ENCODE data around the gene PSMB11.
A peak's percentile ranks its signal among the peaks of the same experiment; 100 is the strongest.
"Not testable (repeated sequence)": the region's sequence is repeated elsewhere in the genome, so short reads cannot be mapped to it uniquely, and the experiment has no call there.

Gene PSMB11

DNA sequence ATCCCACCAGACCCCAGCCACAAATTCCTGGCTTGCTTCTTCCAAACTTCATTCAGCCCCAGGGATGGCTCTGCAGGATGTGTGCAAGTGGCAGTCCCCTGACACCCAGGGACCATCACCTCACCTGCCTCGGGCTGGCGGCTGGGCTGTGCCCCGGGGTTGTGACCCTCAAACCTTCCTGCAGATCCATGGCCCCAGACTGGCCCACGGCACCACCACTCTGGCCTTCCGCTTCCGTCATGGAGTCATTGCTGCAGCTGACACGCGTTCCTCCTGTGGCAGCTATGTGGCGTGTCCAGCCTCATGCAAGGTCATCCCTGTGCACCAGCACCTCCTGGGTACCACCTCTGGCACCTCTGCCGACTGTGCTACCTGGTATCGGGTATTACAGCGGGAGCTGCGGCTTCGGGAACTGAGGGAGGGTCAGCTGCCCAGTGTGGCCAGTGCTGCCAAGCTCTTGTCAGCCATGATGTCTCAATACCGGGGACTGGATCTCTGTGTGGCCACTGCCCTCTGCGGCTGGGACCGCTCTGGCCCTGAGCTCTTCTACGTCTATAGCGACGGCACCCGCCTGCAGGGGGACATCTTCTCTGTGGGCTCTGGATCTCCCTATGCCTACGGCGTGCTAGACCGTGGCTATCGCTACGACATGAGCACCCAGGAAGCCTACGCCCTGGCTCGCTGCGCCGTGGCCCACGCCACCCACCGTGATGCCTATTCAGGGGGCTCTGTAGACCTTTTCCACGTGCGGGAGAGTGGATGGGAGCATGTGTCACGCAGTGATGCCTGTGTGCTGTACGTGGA, at the start of gene PSMB11:
Gene PSMB11, plus strand, starts transcription at position 51 of the 804 bp plus-strand sequence. Its CDS starts 14 bp downstream, at position 65.
- no peak for DNase-seq

GRCh38 chr14:22993517-22993916, 48.5 kb upstream of the PSMB11 start:
- no peak for DNase-seq

DNA sequence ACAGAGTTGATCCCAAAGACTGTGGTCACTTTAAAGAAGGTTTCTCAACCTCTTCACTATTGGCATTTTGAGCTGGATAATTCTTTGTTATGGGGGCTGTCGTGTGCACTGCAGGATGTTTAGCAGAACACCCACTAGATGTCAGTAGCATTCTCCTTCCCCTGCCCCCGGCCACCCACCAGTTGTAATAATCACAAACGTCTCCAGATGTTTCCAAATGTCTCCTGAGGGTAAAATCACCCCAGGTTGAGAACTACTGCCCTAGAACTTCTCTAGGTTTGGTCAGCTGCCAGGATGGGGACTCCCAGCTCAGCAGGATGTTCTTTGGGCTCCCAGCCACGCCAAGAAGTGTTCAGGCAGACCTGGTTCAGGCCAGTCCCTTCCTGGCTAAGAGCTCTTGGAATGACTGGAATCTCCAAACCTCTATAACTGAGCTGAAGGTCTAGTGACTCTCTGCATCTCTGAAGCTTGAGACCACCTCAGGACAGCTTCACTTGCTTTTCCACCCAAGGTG, 47.2 kb upstream of the PSMB11 start:
- peak; percentile 44 for DNase-seq

- no peak for DNase-seq
These were observed 46.0 kb upstream of the PSMB11 start for GRCh38 chr14:22995889-22996625.

- no peak for DNase-seq
These were observed 45.0 kb upstream of the PSMB11 start for GRCh38 chr14:22996768-22997654.

DNA sequence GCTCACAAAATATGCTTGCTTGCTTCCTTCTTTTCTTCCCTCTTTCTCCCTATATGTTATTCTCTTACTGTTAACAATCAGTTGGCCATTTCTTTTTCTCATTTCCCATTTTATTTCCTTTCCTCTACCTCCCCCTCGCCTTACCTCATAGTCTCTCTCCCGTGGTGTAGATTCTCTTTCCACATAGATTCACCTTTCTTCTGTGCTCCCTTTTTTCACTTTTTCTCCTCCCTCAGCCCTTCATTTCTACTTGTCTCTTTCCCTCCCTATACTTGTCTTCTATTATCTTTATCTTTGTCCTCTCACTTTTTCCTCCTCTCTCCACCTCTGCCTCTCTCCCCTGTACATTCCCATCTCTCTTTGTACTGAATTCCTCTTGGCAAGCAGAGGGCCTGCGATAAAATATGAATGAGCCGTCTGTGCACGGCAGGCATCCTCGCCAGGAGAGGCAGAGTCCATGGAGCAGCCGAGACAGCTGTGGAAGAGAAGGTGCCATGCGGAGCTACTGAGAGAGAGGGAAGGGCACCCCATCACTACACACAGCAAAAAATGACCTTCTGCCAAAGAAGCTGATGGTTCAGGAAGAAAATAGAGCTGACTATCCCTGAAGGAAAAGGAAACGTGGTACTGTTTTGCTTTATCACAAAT, 44.2 kb upstream of the PSMB11 start:
- no peak for DNase-seq

- no peak for DNase-seq
These were observed 43.5 kb upstream of the PSMB11 start for GRCh38 chr14:22998329-22999012.

GRCh38 chr14:23000860-23001259, 41.2 kb upstream of the PSMB11 start:
- no peak for DNase-seq

- no peak for DNase-seq
These were observed 39.4 kb upstream of the PSMB11 start for GRCh38 chr14:23002592-23002991.

- DNase-seq, result not testable (repeated sequence)
These were observed 37.7 kb upstream of the PSMB11 start for GRCh38 chr14:23004274-23004673.

GRCh38 chr14:23005451-23006187, 36.4 kb upstream of the PSMB11 start:
- no peak for DNase-seq

DNA sequence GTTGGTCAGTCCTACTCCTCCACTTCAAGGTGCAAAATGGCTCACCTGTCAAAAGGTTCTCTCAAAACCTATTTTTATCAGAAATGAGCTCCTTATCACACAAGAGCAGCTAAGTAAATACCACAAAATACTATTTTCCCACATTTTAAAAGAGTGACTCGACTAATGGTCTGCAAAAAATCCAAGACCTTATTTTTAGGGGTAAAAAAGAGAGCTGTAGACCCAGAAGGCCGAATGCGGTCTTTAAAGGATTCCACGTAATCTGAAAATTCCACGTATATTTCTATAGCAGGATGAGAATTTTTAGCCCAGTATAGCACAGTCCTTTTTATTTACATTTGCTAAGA, 35.9 kb upstream of the PSMB11 start:
- DNase-seq, result no peak

GRCh38 chr14:23006544-23007419, 35.2 kb upstream of the PSMB11 start:
- peak; percentile 99 for DNase-seq

DNA sequence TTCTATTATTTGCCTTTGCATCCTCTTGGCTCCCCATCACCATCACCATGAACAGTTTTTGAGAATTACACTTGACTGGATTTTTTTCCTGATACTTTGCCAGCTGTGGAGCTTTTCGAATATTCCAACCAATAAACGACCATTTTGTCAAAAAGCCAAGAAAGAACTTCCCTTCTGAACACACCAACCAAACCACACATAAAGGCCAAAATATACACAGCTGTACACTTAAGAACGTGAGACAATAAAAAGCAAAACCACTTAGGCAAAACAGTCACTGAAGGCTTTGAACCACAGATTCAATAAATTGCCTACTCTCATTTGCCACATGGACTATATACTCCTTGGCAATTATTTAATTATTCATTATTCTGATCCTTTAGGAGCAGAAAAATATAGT, 33.2 kb upstream of the PSMB11 start:
- no peak for DNase-seq

GRCh38 chr14:23009483-23009938, 32.5 kb upstream of the PSMB11 start:
- DNase-seq, result no peak

- DNase-seq, result peak; percentile 80
These were observed 31.9 kb upstream of the PSMB11 start, which contains the start of gene C14orf93 for GRCh38 chr14:23009939-23010726. C14orf93 (minus strand) TSS chr14:23010143; CDS start chr14:22999023, 11,120 bp downstream.

- no peak for DNase-seq
These were observed 28.8 kb upstream of the PSMB11 start for GRCh38 chr14:23013054-23013748.

DNA sequence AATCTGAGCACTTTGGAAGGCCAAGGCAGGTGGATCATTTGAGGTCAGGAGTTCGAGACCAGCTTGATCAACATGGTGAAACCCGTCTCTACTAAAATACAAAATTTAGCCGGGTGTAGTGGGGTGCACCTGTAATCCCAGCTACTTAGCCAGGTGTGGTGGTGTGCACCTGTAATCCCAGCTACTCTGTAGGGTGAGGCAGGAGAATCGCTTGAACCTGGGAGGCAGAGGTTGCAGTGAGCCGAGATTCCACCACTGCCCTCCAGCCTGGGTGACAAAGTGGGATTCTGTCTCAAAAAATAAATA, 28.3 kb upstream of the PSMB11 start:
- DNase-seq, result not testable (repeated sequence)

DNA sequence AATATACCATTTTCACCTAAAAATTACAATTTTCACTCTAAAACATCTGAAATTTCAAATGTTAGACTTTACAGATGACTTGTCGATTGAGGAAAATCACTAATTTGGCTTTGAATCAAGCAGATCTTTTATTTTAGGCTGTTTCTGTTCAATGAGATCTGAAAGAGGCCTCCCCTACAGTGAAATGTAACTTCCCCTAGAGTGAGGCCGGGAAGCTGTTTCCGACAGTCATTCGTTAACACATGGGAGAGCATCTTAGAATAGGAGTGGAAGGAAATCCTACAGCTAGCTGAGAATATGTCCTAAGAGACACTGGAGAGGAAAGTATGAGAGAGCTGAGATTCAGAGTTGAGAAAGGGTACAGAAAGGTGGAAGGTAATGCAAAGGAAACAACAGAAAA, 26.4 kb upstream of the PSMB11 start:
- no peak for DNase-seq
